GM19467 (cell line): ENCODE results near the gene PKP2.

ENCODE experiments used
- ATAC-seq: cut with Tn5 transposase; IDR thresholded peaks from one replicate; pipeline ENCODE4 v1.9.1; 2021; ENCODE audit warnings: mild to moderate bottlenecking, moderate library complexity; ENCODE audit not compliant: unreplicated experiment

PKP2 gene

GRCh38 chr12:32756476-32757066 lies 140.0 kb downstream of the PKP2 start:
- ATAC-seq: no peak

DNA sequence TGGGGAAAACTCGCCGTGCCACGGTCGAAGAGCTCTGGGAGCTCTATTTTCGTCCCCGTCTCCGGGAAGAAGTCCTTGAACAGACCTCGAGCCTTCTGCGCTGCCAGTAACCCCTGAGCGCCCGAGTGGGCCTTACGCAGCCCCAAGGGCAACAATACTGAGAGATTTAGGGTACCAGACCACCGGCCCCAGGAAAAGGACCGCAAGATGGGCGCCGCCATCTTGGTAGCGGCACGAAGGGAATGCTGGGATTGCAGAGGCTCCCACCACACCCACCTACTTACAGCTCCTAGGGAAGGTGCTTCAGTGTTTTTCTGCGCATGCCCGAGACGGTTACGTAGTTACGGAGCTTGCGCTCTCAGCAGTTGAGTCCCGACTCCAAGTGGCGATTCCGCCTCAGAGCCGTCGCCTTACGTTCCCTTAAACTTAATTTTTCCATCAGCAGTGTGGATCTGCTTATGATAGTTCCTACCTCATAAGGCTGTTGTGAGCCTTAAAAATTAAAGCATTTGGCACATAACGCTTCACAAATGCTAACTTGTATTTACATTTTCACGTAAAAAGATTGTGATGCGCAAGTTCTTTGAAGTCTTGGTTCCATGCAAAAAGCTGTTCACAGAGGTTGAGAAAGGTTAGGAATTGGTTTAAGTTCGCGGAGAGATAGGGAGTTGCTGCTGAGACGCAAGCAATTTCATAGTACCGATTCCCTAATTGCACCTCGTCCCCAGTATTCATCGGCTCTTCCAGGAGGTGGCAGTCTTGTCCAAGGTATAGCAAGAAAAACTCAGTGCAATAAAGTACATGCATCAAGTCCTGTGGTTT lies 140.7 kb downstream of the PKP2 start, which contains the start of gene YARS2:
Gene YARS2 (minus strand): TSS at position 244 of the 822 bp plus-strand sequence. CDS start 23 bp downstream, at position 221.
- peak; percentile 89 for ATAC-seq

DNA sequence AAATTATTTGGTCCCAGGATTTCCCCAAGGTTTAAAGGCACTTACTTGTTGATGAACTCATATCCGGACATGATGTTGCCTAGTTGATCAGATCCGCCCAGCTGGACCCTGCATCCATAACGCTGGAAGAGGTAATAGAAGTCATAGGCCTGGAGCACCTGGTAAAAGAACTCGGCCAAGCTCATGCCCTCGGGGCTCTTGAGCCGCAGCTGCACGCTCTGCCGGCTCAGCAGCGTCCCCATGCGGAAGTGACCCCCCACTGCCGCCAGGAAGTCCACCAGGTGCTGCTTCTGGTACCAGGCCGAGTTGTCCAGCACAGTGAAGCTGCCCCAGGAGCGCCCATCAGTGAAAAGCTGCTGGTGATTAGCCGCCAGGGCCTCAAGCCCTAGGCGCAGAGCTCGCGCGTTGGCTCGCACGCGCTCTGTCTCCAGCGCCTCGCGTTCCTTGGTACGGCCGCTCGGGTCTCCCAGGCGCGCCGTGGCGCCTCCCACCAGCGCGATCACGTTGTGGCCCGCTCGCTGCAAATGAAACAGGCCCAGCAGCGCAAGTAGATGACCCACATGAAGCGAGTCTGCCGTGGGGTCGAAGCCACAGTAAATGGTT lies 141.4 kb downstream of the PKP2 start:
- ATAC-seq: peak; percentile 58

GRCh38 chr12:32754111-32754510 lies 142.5 kb downstream of the PKP2 start:
- ATAC-seq: no peak

DNA sequence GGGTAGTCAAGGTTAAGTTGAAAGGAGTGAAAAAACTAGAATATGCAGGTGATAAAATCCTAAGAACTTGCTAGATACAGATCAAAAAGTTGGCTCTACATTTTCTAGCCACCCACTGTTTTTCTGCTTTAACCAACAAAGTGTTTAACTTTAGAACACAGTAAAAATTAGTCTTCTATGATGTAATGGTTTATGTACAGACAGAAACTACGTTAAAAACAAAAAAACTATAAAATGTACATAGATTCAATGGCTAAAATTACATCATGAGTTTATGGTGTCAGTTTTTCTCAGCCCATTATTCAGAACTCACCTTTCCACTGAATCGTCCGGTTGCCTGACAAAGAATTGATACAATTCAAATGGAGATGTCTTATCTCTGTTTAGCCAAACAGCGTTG lies 143.0 kb downstream of the PKP2 start:
- ATAC-seq: no peak

DNA sequence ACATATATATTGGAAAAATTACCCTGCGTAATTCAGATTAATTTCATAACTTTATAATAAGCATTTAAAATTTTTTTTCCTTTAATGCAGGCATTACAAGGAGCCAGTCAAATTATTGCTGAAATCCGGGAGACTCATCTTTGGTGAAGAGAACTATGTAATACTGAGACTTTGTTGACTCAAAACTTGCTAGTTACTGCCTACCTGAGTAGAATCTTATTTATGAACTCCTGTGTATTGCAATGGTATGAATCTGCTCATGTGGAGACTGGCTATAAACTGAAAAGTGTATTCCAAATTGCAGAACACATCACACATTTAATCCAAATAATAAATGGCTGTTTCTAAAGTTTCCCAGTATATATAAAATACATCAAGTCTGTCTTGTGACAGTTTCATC lies 153.3 kb downstream of the PKP2 start:
- no peak for ATAC-seq

GRCh38 chr12:32742133-32742532 lies 154.4 kb downstream of the PKP2 start:
- no peak for ATAC-seq
